GM12878 (cell line): ENCODE measurements around the gene HDDC2. TPM values are rescaled to one million over a fixed set of nuclear protein-coding genes. Genes with fewer than 3 reads are reported as not detected.

Experiments
- ATAC-seq: fragments of 200-7000 bp; cut with Tn5 transposase; 3 replicates; pipeline ENCODE4 v1.9.1; 2020; ENCODE audit warnings: mild to moderate bottlenecking, moderate library complexity
- BruUV-seq: library from RNA; stranded (reverse); fragments of 400-500 nt; replicated peaks from 2 replicates; lab custom pipeline; 2021; lab: Mats Ljungman, UMichigan
- CTCF ChIA-PET: fragments of 300-600 bp; sonication (Branson Sonifier 250); formaldehyde crosslinking; extraction: SDS; loops from one replicate; lab custom pipeline; 2021; ENCODE audit warnings: inconsistent platforms; lab: Yijun Ruan, JAX
- POLR2A ChIA-PET: fragments of 350-600 bp; formaldehyde crosslinking; extraction: SDS; loops from one replicate; lab custom pipeline; 2021; ENCODE audit warnings: inconsistent platforms; lab: Charles Lee
- RAD21 ChIA-PET: fragments of 300-600 bp; sonication (Branson Sonifier 250); formaldehyde crosslinking; loops from one replicate; lab custom pipeline; 2023; ENCODE audit warnings: antibody characterized with exemption; ENCODE audit not compliant: unreplicated experiment; lab: Charles Lee
- SMC1A ChIA-PET: fragments of 300-600 bp; sonication (Branson Sonifier 250); formaldehyde crosslinking; loops from one replicate; lab custom pipeline; 2023; ENCODE audit not compliant: unreplicated experiment, uncharacterized antibody; lab: Charles Lee
- DNase-seq: peaks from one replicate; pipeline ENCODE4 v3.0.0-alpha.2; 2011; ENCODE audit warnings: low read depth, low spot score
- FAIRE-seq: peaks from 3 replicates; lab custom pipeline; 2011; peaks lifted over from hg19 to GRCh38; lab: Jason Lieb, UNC
- H2AFZ ChIP-seq: 2 replicates; pipeline ENCODE4 v1.6.0; 2011; ENCODE audit warnings: low read depth, low read length, control low read depth; ENCODE audit not compliant: control insufficient read depth
- H3K27ac ChIP-seq: 2 replicates; pipeline ENCODE4 v1.5.1; 2011; ENCODE audit warnings: control low read depth; ENCODE audit not compliant: control insufficient read depth, insufficient read depth
- H3K27me3 ChIP-seq, 2 experiments: replicated peaks in 1 of 2; 2 replicates each; pipeline versions ENCODE4 v1.6.0 to v1.6.1; 2011; ENCODE audit warnings: low read length in 1 of 2; ENCODE audit not compliant: control insufficient read depth in 2 of 2, insufficient read depth in 2 of 2
- H3K36me3 ChIP-seq, 2 experiments: 2 replicates each; pipeline ENCODE4 v1.5.1; 2011; ENCODE audit warnings: low read length in 1 of 2; ENCODE audit not compliant: control insufficient read depth in 2 of 2, insufficient read depth in 2 of 2
- H3K4me1 ChIP-seq: 2 replicates; pipeline ENCODE4 v1.6.1; 2011; ENCODE audit warnings: mild to moderate bottlenecking, low read length, moderate library complexity, mixed read lengths; ENCODE audit not compliant: control insufficient read depth, insufficient read depth
- H3K4me2 ChIP-seq: 2 replicates; pipeline ENCODE4 v1.6.0; 2011; ENCODE audit warnings: control low read depth; ENCODE audit not compliant: control insufficient read depth, insufficient read depth
- H3K4me3 ChIP-seq: fragments of 200-600 bp; sonication (generic); 2 replicates; pipeline ENCODE4 v1.5.1; 2016
- H3K79me2 ChIP-seq: 2 replicates; pipeline ENCODE4 v1.6.0; 2011; ENCODE audit warnings: low read length; ENCODE audit not compliant: control insufficient read depth, insufficient read depth
- H3K9ac ChIP-seq: 2 replicates; pipeline ENCODE4 v1.8.0; 2011; ENCODE audit warnings: low read length, control low read depth, mixed read lengths; ENCODE audit not compliant: control insufficient read depth, insufficient read depth
- H3K9me3 ChIP-seq: replicated peaks from 3 replicates; pipeline ENCODE4 v1.5.1; 2011; ENCODE audit warnings: mild to moderate bottlenecking, low read length; ENCODE audit not compliant: control insufficient read depth, insufficient read depth
- H4K20me1 ChIP-seq: 2 replicates; pipeline ENCODE4 v1.6.0; 2011; ENCODE audit not compliant: control insufficient read depth, insufficient read depth
- BHLHE40 ChIP-seq, 2 experiments: fragments of 450-650 bp in 1 of 2; IDR thresholded peaks; 2 replicates each; pipeline ENCODE4 v1.6.1; 2011 to 2017; ENCODE audit warnings: low read depth in 2 of 2, borderline replicate concordance in 1 of 2, improper control_type of control experiment in 1 of 2, low read length in 1 of 2, mild to moderate bottlenecking in 1 of 2
- CHD1 ChIP-seq: IDR thresholded peaks from 2 replicates; pipeline ENCODE4 v1.6.1; 2012; ENCODE audit warnings: low read depth, low read length, improper control_type of control experiment
- ESRRA ChIP-seq: IDR thresholded peaks from 2 replicates; pipeline ENCODE4 v1.6.1; 2012; ENCODE audit warnings: mild to moderate bottlenecking, low read length, improper control_type of control experiment
- LARP7 ChIP-seq: fragments of 450-650 bp; IDR thresholded peaks from 2 replicates; pipeline ENCODE4 v1.6.1; 2017; ENCODE audit warnings: mild to moderate bottlenecking
- MAX ChIP-seq: IDR thresholded peaks from 2 replicates; pipeline ENCODE4 v1.6.1; 2012; ENCODE audit warnings: low read depth, low read length, improper control_type of control experiment
- MXI1 ChIP-seq: fragments of 150-350 bp; IDR thresholded peaks from 2 replicates; pipeline ENCODE4 v1.6.1; 2011; ENCODE audit warnings: low read depth, mild to moderate bottlenecking, inconsistent platforms, low read length, improper control_type of control experiment
- NBN ChIP-seq: fragments of 450-650 bp; IDR thresholded peaks from 2 replicates; pipeline ENCODE4 v1.6.1; 2016
- NFYA ChIP-seq: IDR thresholded peaks from 2 replicates; pipeline ENCODE4 v1.6.1; 2011; ENCODE audit warnings: low read depth, mild to moderate bottlenecking, low read length, improper control_type of control experiment, borderline replicate concordance
- RAD21 ChIP-seq: IDR thresholded peaks from 2 replicates; pipeline ENCODE4 v1.6.1; 2011; ENCODE audit warnings: mild to moderate bottlenecking, low read depth, low read length, moderate library complexity; ENCODE audit not compliant: insufficient read depth
- RAD51 ChIP-seq: fragments of 450-650 bp; IDR thresholded peaks from 2 replicates; pipeline ENCODE4 v1.6.1; 2016; ENCODE audit warnings: moderate library complexity, mild to moderate bottlenecking, inconsistent platforms
- RB1 ChIP-seq: fragments of 450-650 bp; formaldehyde crosslinking; IDR thresholded peaks from 2 replicates; pipeline ENCODE4 v1.6.1; 2017; ENCODE audit warnings: mild to moderate bottlenecking, borderline replicate concordance
- SMC3 ChIP-seq: IDR thresholded peaks from 2 replicates; pipeline ENCODE4 v1.6.1; 2011; ENCODE audit warnings: low read length, improper control_type of control experiment, borderline replicate concordance
- ZBED1 ChIP-seq: IDR thresholded peaks from 2 replicates; pipeline ENCODE4 v1.6.1; 2016; ENCODE audit warnings: borderline replicate concordance
- ZBTB11 ChIP-seq: fragments of 450-650 bp; formaldehyde crosslinking; IDR thresholded peaks from 2 replicates; pipeline ENCODE4 v1.5.0; 2022; ENCODE audit warnings: mild to moderate bottlenecking, missing genetic modification characterization
- ZNF207 ChIP-seq: fragments of 450-650 bp; IDR thresholded peaks from 2 replicates; pipeline ENCODE4 v1.6.1; 2014; ENCODE audit warnings: antibody characterized with exemption, mild to moderate bottlenecking, borderline replicate concordance
- ZNF274 ChIP-seq: IDR thresholded peaks from one replicate; pipeline ENCODE4 v1.8.0; 2011; ENCODE audit not compliant: insufficient read length, insufficient read depth
- ZNF384 ChIP-seq: IDR thresholded peaks from 2 replicates; pipeline ENCODE4 v1.6.1; 2012; ENCODE audit warnings: low read depth, mild to moderate bottlenecking, low read length, improper control_type of control experiment, borderline replicate concordance
- WGBS: methylation state at CpG from one replicate; pipeline ENCODE4 v1.1.6; 2016; ENCODE audit warnings: low lambda C conversion rate; ENCODE audit not compliant: insufficient replicate concordance, insufficient coverage; ENCODE audit errors: missing lambda C conversion rate; 5-methylcytosine and 5-hydroxymethylcytosine counted together
- in situ Hi-C: fragments of 300-500 bp; cut with MboI; formaldehyde crosslinking; loops from 9 replicates; pipeline ENCODE4 v1.14.3; 2018; ENCODE audit warnings: mixed read lengths
- intact Hi-C: fragments of 100-400 bp; cut with micrococcal nuclease; formaldehyde crosslinking; loops from one replicate; pipeline ENCODE4 v1.14.2; 2022; ENCODE audit not compliant: unreplicated experiment
- polyA plus RNA-seq, 11 experiments: library from polyadenylated mRNA; depleted of rRNA in 4 of 11; unstranded in 6 of 11; stranded (reverse) in 5 of 11; fragments of >200 nt; fragmentation: Nextera tagmentation in 4 of 11; fragmentation: Illumina TruSeq in 1 of 11; extraction: Ambion mirVana in 4 of 11; extraction: Trizol in 1 of 11; gene quantifications; 1 replicate in 1 of 11; 2 replicates in 10 of 11; pipeline versions ENCODE4 v1.2.1 to v1.2.3, GENCODE V29; 2011 to 2016; ENCODE audit warnings: inconsistent platforms in 2 of 11, missing spikeins in 2 of 11, low read depth in 1 of 11
- total RNA-seq, 4 experiments: library from RNA; depleted of rRNA in 3 of 4; stranded (reverse); fragments of >200 nt in 3 of 4; fragmentation: Illumina TruSeq in 1 of 4; extraction: Trizol in 1 of 4; gene quantifications; 2 replicates each; pipeline versions ENCODE4 v1.2.1 to v1.2.3, GENCODE V29; 2013 to 2021
- TF ChIP-seq, protein P1 (sequence below): IDR thresholded peaks from 2 replicates; pipeline ENCODE4 v1.6.1; 2011; ENCODE audit warnings: borderline replicate concordance, low read depth, mild to moderate bottlenecking, moderate library complexity, mixed read lengths, low read length; ENCODE audit not compliant: insufficient read depth; ENCODE audit errors: extremely low read length

Gene HDDC2
- total and polyA plus RNA-seq, 10 of the 15 experiments (the other 5 are each of a cell fraction or from before 2014, with no cell fraction given) = 54.5 to 148 (median 92.7) TPM

DNA sequence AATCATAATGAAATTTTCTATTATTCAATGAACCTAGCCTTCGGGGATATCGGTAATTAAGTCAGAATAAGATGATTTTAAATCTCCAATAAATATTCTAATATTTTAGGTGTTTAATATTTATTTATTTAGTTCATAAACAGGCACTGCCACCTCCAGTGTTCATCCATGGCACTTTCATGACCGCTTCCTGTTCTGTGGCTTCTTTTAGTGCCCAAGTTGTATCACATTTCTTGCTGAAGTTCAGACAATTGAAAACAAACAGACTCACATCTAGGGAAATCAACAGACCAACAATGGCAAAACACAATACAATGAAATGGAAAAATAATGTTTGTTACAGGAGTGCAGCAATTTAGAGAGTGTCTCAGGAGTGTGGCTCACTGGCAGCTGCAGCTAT, 26.0 kb downstream of the HDDC2 start:
- TF ChIP-seq RAD21 (no peak), MAX (no peak), NFYA (no peak), ZNF274 (no peak), CHD1 (no peak), RB1 (no peak), ZBTB11 (CRISPR knock-in tag) (no peak), ESRRA (no peak), BHLHE40 (IDR thresholded peaks at IDR 0.05; ENCODE audit: borderline replicate concordance in 1 of 2, low read depth in 2 of 2, low read length in 1 of 2) (no peak), NBN (no peak), SMC3 (no peak), ZNF384 (no peak), MXI1 (no peak), RAD51 (no peak), ZNF207 (no peak), LARP7 (no peak), ZBED1 (no peak)
- TF ChIP-seq, protein P1, sequence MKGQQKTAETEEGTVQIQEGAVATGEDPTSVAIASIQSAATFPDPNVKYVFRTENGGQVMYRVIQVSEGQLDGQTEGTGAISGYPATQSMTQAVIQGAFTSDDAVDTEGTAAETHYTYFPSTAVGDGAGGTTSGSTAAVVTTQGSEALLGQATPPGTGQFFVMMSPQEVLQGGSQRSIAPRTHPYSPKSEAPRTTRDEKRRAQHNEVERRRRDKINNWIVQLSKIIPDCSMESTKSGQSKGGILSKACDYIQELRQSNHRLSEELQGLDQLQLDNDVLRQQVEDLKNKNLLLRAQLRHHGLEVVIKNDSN = no peak
- SMC1A ChIA-PET = interaction anchor here (1.0 kb wide), 1 partner anchor 25 kb away, joined by 3 read pairs; no protein-coding TSS in a partner anchor

More for the DNA sequence above, 26.0 kb downstream of the HDDC2 start:
- no peak for DNase-seq
- RAD21 ChIA-PET = no interaction called here
- no peak for ATAC-seq
- Histone ChIP-seq H3K4me2 (no peak overlapping the region), H3K9ac (no peak overlapping the region), H3K79me2 (no peaks in the 10 kb centered on the region; the same call in 1 of the 2 replicates), H3K9me3 (peaks cover 5% of the 10 kb centered on the region; the same call in 2 of the 3 replicates), H3K4me3 (no peak overlapping the region), H3K4me1 (peaks cover 12% of the 10 kb centered on the region; the same call in 1 of the 2 replicates), H3K36me3 (peaks cover 7 to 16% of the 10 kb centered on the region in 2 experiments; a peak in 3 of 4 replicates), H3K27me3 (no peaks in the 10 kb centered on the region), H4K20me1 (no peaks in the 10 kb centered on the region), H3K27ac (no peak overlapping the region), H2AFZ (no peak overlapping the region)
- no TSS peak for BruUV-seq
- intact Hi-C loops (no loop called here), in situ Hi-C loops (no loop called here)
- FAIRE-seq = no peak
- WGBS = 100% methylated on average over 3 of the region's 3 CpGs
- POLR2A ChIA-PET = no interaction called here
- CTCF ChIA-PET = no interaction called here
